K562 (cell line): ENCODE measurements around the gene MFAP3L. TPM values are rescaled to one million over a fixed set of nuclear protein-coding genes. Genes with fewer than 3 reads are reported as not detected.
"Not testable (repeated sequence)": the region's sequence is repeated elsewhere in the genome, so short reads cannot be mapped to it uniquely, and the experiment has no call there.

Experiments used
- ATAC-seq: fragments of 200-7000 bp; cut with Tn5 transposase; 3 replicates; pipeline ENCODE4 v1.9.1; 2020; ENCODE audit warnings: moderate library complexity
- BruUV-seq: library from RNA; stranded (reverse); fragments of 400-500 nt; replicated peaks from 2 replicates; lab custom pipeline; 2021; lab: Mats Ljungman, UMichigan
- CTCF ChIA-PET: fragments of 300-600 bp; formaldehyde crosslinking; extraction: SDS; loops from one replicate; lab custom pipeline; 2021; ENCODE audit warnings: low intra/inter-chr PET ratio; lab: Yijun Ruan, JAX
- POLR2A ChIA-PET: fragments of 300-600, 350-650 bp; sonication (Branson Sonifier 250); formaldehyde crosslinking; extraction: SDS; loops from one replicate; lab custom pipeline; 2021; ENCODE audit warnings: antibody characterized with exemption, inconsistent platforms; lab: Yijun Ruan, JAX
- DNase-seq, 4 experiments: peaks; one replicate each; pipeline versions ENCODE4 v3.0.0 to v3.0.0-alpha.2; 2011 to 2018; ENCODE audit warnings: low spot score in 3 of 4, mixed read lengths in 3 of 4; ENCODE audit errors: extremely low read depth in 1 of 4
- FAIRE-seq: peaks from 2 replicates; lab custom pipeline; 2011; peaks lifted over from hg19 to GRCh38; lab: Jason Lieb, UNC
- H2AFZ ChIP-seq: 2 replicates; pipeline ENCODE4 v1.6.0; 2011; ENCODE audit warnings: low read depth, low read length, control low read depth, inconsistent platforms
- H3K27ac ChIP-seq: fragments of 200-600 bp; 3 replicates; pipeline ENCODE4 v1.8.0; 2011; ENCODE audit warnings: low read depth, mild to moderate bottlenecking, control low read depth, inconsistent platforms, low read length, moderate library complexity, mixed read lengths; ENCODE audit errors: extremely low read depth
- H3K27me3 ChIP-seq, 2 experiments: fragments of 300-600 bp in 1 of 2; 2 replicates in 1 of 2; 3 replicates in 1 of 2; pipeline versions ENCODE4 v1.6.0 to v1.8.0; 2011; ENCODE audit warnings: inconsistent platforms in 2 of 2, low read length in 2 of 2, mild to moderate bottlenecking in 1 of 2, mixed read lengths in 1 of 2, moderate library complexity in 1 of 2; ENCODE audit not compliant: control insufficient read depth in 2 of 2, insufficient read depth in 2 of 2
- H3K36me3 ChIP-seq: fragments of 300-600 bp; 3 replicates; pipeline ENCODE4 v1.8.0; 2011; ENCODE audit warnings: mild to moderate bottlenecking, low read length, inconsistent platforms; ENCODE audit not compliant: control insufficient read depth, insufficient read depth
- H3K4me1 ChIP-seq, 2 experiments: fragments of 200-600 bp in 1 of 2; replicated peaks in 1 of 2; 2 replicates in 1 of 2; 3 replicates in 1 of 2; pipeline versions ENCODE4 v1.5.1 to v1.8.0; 2011; ENCODE audit warnings: inconsistent platforms in 2 of 2, low read length in 2 of 2, mild to moderate bottlenecking in 1 of 2, mixed read lengths in 1 of 2, moderate library complexity in 1 of 2; ENCODE audit not compliant: control insufficient read depth in 2 of 2, insufficient read depth in 2 of 2
- H3K4me2 ChIP-seq: 2 replicates; pipeline ENCODE4 v1.6.1; 2011; ENCODE audit warnings: low read length, control low read depth, inconsistent platforms, mixed read lengths; ENCODE audit not compliant: insufficient read depth
- H3K4me3 ChIP-seq: fragments of 200-600 bp; sonication (generic), shearing (Covaris generic); 2 replicates; pipeline ENCODE4 v1.5.1; 2016; ENCODE audit warnings: control low read depth, inconsistent platforms
- H3K79me2 ChIP-seq: fragments of 200-600 bp; 3 replicates; pipeline ENCODE4 v1.8.0; 2011; ENCODE audit warnings: low read length, inconsistent platforms; ENCODE audit not compliant: control insufficient read depth, insufficient read depth
- H3K9ac ChIP-seq, 2 experiments: 2 replicates each; pipeline versions ENCODE4 v1.6.0 to v1.6.1; 2011; ENCODE audit warnings: low read depth in 2 of 2, low read length in 2 of 2, control low read depth in 1 of 2, inconsistent platforms in 1 of 2, mild to moderate bottlenecking in 1 of 2, mixed read lengths in 1 of 2; ENCODE audit not compliant: insufficient read depth in 1 of 2
- H3K9me1 ChIP-seq: one replicate; pipeline ENCODE4 v1.6.0; 2011; ENCODE audit warnings: inconsistent platforms, mild to moderate bottlenecking, low read length, moderate library complexity; ENCODE audit not compliant: control insufficient read depth, insufficient read depth
- H3K9me3 ChIP-seq: replicated peaks from 2 replicates; pipeline ENCODE4 v1.5.1; 2011; ENCODE audit warnings: low read depth, low read length, inconsistent platforms; ENCODE audit not compliant: control insufficient read depth, insufficient read depth
- H4K20me1 ChIP-seq: replicated peaks from 2 replicates; pipeline ENCODE4 v1.6.1; 2011; ENCODE audit warnings: low read length, inconsistent platforms, mixed read lengths; ENCODE audit not compliant: control insufficient read depth, insufficient read depth
- ATF1 ChIP-seq, 2 experiments: fragments of 450-650 bp in 1 of 2; IDR thresholded peaks; 2 replicates each; pipeline ENCODE4 v1.6.1; 2016; ENCODE audit warnings: missing compliant biosample characterization in 1 of 2, missing genetic modification characterization in 1 of 2
- EZH2 ChIP-seq: IDR thresholded peaks from 2 replicates; pipeline ENCODE4 v1.6.1; 2012; ENCODE audit warnings: low read depth, mild to moderate bottlenecking, inconsistent platforms, low read length, borderline replicate concordance
- HEY1 ChIP-seq: fragments of 250-450 bp; sonication (Bioruptor Pico); IDR thresholded peaks from 2 replicates; pipeline ENCODE4 v1.5.0; 2020; ENCODE audit warnings: mild to moderate bottlenecking, moderate library complexity, borderline replicate concordance
- NEUROD1 ChIP-seq: fragments of 150-350 bp; IDR thresholded peaks from 2 replicates; pipeline ENCODE4 v1.6.1; 2014; ENCODE audit warnings: borderline replicate concordance, low read length, low read depth; ENCODE audit not compliant: partially characterized antibody
- NR3C1 ChIP-seq: sonication (generic); formaldehyde crosslinking; IDR thresholded peaks from 2 replicates; pipeline ENCODE4 v1.8.1; 2022; ENCODE audit warnings: missing genetic modification reagents
- NUFIP1 ChIP-seq: fragments of 450-650 bp; IDR thresholded peaks from 2 replicates; pipeline ENCODE4 v1.6.1; 2018; ENCODE audit not compliant: partially characterized antibody
- RNF219 ChIP-seq: fragments of 250-450 bp; sonication (Bioruptor Pico); IDR thresholded peaks from 2 replicates; pipeline ENCODE4 v1.5.0; 2022; ENCODE audit warnings: mild to moderate bottlenecking
- TFE3 ChIP-seq: fragments of 450-650 bp; formaldehyde crosslinking; IDR thresholded peaks from 2 replicates; pipeline ENCODE4 v1.4.0; 2020; ENCODE audit warnings: mild to moderate bottlenecking, mixed read lengths
- ZNF217 ChIP-seq: sonication (generic); formaldehyde crosslinking; IDR thresholded peaks from 2 replicates; pipeline ENCODE4 v1.8.0; 2022; ENCODE audit warnings: mild to moderate bottlenecking, missing genetic modification reagents
- ZNF551 ChIP-seq: fragments of 250-450 bp; sonication (Bioruptor Pico); IDR thresholded peaks from 2 replicates; pipeline ENCODE4 v1.5.0; 2021; ENCODE audit warnings: mild to moderate bottlenecking, moderate library complexity
- ZNF561 ChIP-seq: fragments of 450-650 bp; formaldehyde crosslinking; conservative IDR thresholded peaks from 2 replicates; pipeline ENCODE4 v1.4.0; 2020; ENCODE audit warnings: mild to moderate bottlenecking, moderate library complexity
- WGBS: fragments of 100-300 bp; shearing (Covaris generic); methylation state at CpG from one replicate; pipeline ENCODE4 v1.1.6; 2016; ENCODE audit warnings: low coverage, mixed read lengths; ENCODE audit not compliant: insufficient coverage; ENCODE audit errors: missing lambda C conversion rate; 5-methylcytosine and 5-hydroxymethylcytosine counted together
- in situ Hi-C: fragments of 300-500 bp; cut with MboI; formaldehyde crosslinking; loops from 4 replicates; pipeline ENCODE4 v1.15.0; 2018; ENCODE audit warnings: inconsistent platforms, mixed read lengths
- intact Hi-C: fragments of 100-400 bp; cut with micrococcal nuclease; formaldehyde crosslinking; loops from 2 replicates; pipeline ENCODE4 v1.14.2; 2022
- polyA plus RNA-seq, 8 experiments: library from polyadenylated mRNA; depleted of rRNA in 4 of 8; stranded (reverse) in 5 of 8; unstranded in 3 of 8; fragments of >200 nt; fragmentation: Nextera tagmentation in 2 of 8; fragmentation: Illumina TruSeq in 1 of 8; extraction: Ambion mirVana in 2 of 8; extraction: Trizol in 1 of 8; gene quantifications; 2 replicates each; pipeline versions ENCODE4 v1.2.1 to v1.2.3, GENCODE V29; 2011 to 2014; ENCODE audit warnings: inconsistent platforms in 1 of 8, missing spikeins in 1 of 8
- total RNA-seq, 7 experiments: library from RNA; depleted of rRNA in 6 of 7; stranded (reverse); fragments of >200 nt in 6 of 7; fragmentation: Illumina TruSeq in 2 of 7; extraction: Trizol in 2 of 7; gene quantifications; 2 replicates each; pipeline versions ENCODE4 v1.2.1 to v1.2.3, GENCODE V29; 2011 to 2021; ENCODE audit warnings: low replicate concordance in 1 of 7

The MFAP3L gene
- total and polyA plus RNA-seq, 9 of the 15 experiments (the other 6 are each of a cell fraction or from before 2014, with no cell fraction given), result 0.06 to 0.25 (median 0.20) TPM; not detected in 3

- TF ChIP-seq EZH2 (no peak), NR3C1 (CRISPR knock-in tag) (no peak), RNF219 (CRISPR knock-in tag) (no peak), NUFIP1 (no peak), HEY1 (CRISPR knock-in tag) (no peak), ATF1 (CRISPR knock-in tag; IDR thresholded peaks at IDR 0.05) (no peak), ATF1 (tag; IDR thresholded peaks at IDR 0.05) (no peak), ZNF217 (CRISPR knock-in tag) (no peak), TFE3 (CRISPR knock-in tag) (no peak), ZNF551 (CRISPR knock-in tag) (no peak), ZNF561 (CRISPR knock-in tag) (no peak), NEUROD1 (no peak)
These were observed 80.6 kb downstream of the MFAP3L start (continued) for GRCh38 chr4:169945636-169946035.

- H3K9ac ChIP-seq, H2AFZ ChIP-seq, POLR2A ChIA-PET, CTCF ChIA-PET, DNase-seq, H3K4me3 ChIP-seq, BruUV-seq, H3K4me2 ChIP-seq, H3K4me1 ChIP-seq, H3K27me3 ChIP-seq, H3K9me1 ChIP-seq, H4K20me1 ChIP-seq, H3K9me3 ChIP-seq, H3K36me3 ChIP-seq, H3K27ac ChIP-seq, intact Hi-C loops, H3K79me2 ChIP-seq, ATAC-seq, in situ Hi-C loops: not testable (repeated sequence)
- peak; percentile 23 for FAIRE-seq
- WGBS, result 4% methylated on average over 6 of the region's 6 CpGs
These were observed 82.6 kb downstream of the MFAP3L start for GRCh38 chr4:169943601-169944000.
